Left ventricle myocardium inferior (tissue), 1 donor: ENCODE results near the gene DDX1. TPM values are rescaled to one million over a fixed set of nuclear protein-coding genes. Genes with fewer than 3 reads are reported as not detected.

Source experiments
- DNase-seq: peaks from one replicate; pipeline ENCODE4 v3.0.0-alpha.2; 2020
- H3K27ac ChIP-seq: fragments of 200-600 bp; replicated peaks from 2 replicates; pipeline ENCODE4 v1.8.0; 2021
- H3K27me3 ChIP-seq: fragments of 200-600 bp; 2 replicates; pipeline ENCODE4 v1.8.0; 2021; ENCODE audit warnings: low read depth
- H3K36me3 ChIP-seq: fragments of 200-600 bp; 2 replicates; pipeline ENCODE4 v1.8.0; 2021
- H3K4me1 ChIP-seq: fragments of 200-600 bp; 2 replicates; pipeline ENCODE4 v1.8.0; 2021
- H3K4me3 ChIP-seq: fragments of 200-600 bp; 2 replicates; pipeline ENCODE4 v1.8.0; 2021; ENCODE audit warnings: mild to moderate bottlenecking, moderate library complexity
- H3K9me3 ChIP-seq: fragments of 200-600 bp; replicated peaks from 2 replicates; pipeline ENCODE4 v1.8.0; 2021
- CTCF ChIP-seq: fragments of 200-600 bp; IDR thresholded peaks from 2 replicates; pipeline ENCODE4 v1.8.0; 2021; ENCODE audit warnings: antibody characterized with exemption, mild to moderate bottlenecking, borderline replicate concordance
- intact Hi-C: fragments of 100-400 bp; cut with micrococcal nuclease; formaldehyde crosslinking; loops from one replicate; pipeline ENCODE4 v1.11.0; 2022
- total RNA-seq: library from RNA; stranded (reverse); fragmentation: NEBNext Ultra II Directional; extraction: Animal tissue kit (Norgen Biotek cat#: 25700); gene quantifications from one replicate; pipeline ENCODE4 v1.2.1, GENCODE V29; 2021
- donor health status: DM: no; HTN: yes; CAD: no; lungs with severe emphysema.

The DDX1 gene
- total RNA-seq, 1 donor from 2014 or later, result 156 TPM

- H3K36me3 ChIP-seq, result no peaks in the 10 kb centered on the region
- H3K9me3 ChIP-seq, result no peaks in the 10 kb centered on the region
- DNase-seq, result no peak
- intact Hi-C loops, result no loop called here
- no peak overlapping the region for H3K27ac ChIP-seq
- no peaks in the 10 kb centered on the region for H3K27me3 ChIP-seq
- peaks cover under 1% of the 10 kb centered on the region for H3K4me1 ChIP-seq
- TF ChIP-seq CTCF, result no peak
- H3K4me3 ChIP-seq, result no peak overlapping the region
Observed at GRCh38 chr2:15655123-15655887, 63.6 kb downstream of the DDX1 start.

GRCh38 chr2:15656090-15656489 lies 64.4 kb downstream of the DDX1 start:
- TF ChIP-seq CTCF, result no peak
- Histone ChIP-seq H3K9me3 (no peaks in the 10 kb centered on the region), H3K36me3 (no peaks in the 10 kb centered on the region), H3K4me3 (no peak overlapping the region), H3K4me1 (no peaks in the 10 kb centered on the region), H3K27me3 (no peaks in the 10 kb centered on the region), H3K27ac (no peak overlapping the region)
- intact Hi-C loops, result no loop called here
- no peak for DNase-seq

GRCh38 chr2:15657759-15658158 lies 66.1 kb downstream of the DDX1 start:
- H3K36me3 ChIP-seq, result no peaks in the 10 kb centered on the region
- H3K9me3 ChIP-seq, result no peaks in the 10 kb centered on the region
- no peak for TF ChIP-seq CTCF
- H3K27ac ChIP-seq, result no peak overlapping the region
- DNase-seq, result no peak
- intact Hi-C loops, result no loop called here
- H3K27me3 ChIP-seq, result no peaks in the 10 kb centered on the region
- no peaks in the 10 kb centered on the region for H3K4me1 ChIP-seq
- H3K4me3 ChIP-seq, result no peak overlapping the region

- Histone ChIP-seq H3K27ac (no peak overlapping the region), H3K4me1 (no peaks in the 10 kb centered on the region), H3K27me3 (no peaks in the 10 kb centered on the region), H3K4me3 (no peak overlapping the region), H3K9me3 (no peaks in the 10 kb centered on the region), H3K36me3 (no peaks in the 10 kb centered on the region)
- intact Hi-C loops, result no loop called here
- DNase-seq, result no peak
- no peak for TF ChIP-seq CTCF
Observed at GRCh38 chr2:15658911-15659310, 67.2 kb downstream of the DDX1 start.

GRCh38 chr2:15660491-15661294 lies 69.0 kb downstream of the DDX1 start:
- Histone ChIP-seq H3K27ac (no peak overlapping the region), H3K9me3 (no peaks in the 10 kb centered on the region), H3K27me3 (no peaks in the 10 kb centered on the region), H3K4me1 (no peaks in the 10 kb centered on the region), H3K36me3 (no peaks in the 10 kb centered on the region), H3K4me3 (no peak overlapping the region)
- intact Hi-C loops, result no loop called here
- no peak for DNase-seq
- TF ChIP-seq CTCF, result no peak
